Stimulated activated CD4-positive, alpha-beta T cell treated with anti-CD3 and anti-CD28 coated beads, Interleukin-12 subunit alpha, Interleukin-12 subunit beta, amount 100 ng/mL, for 48 hours (primary cell): Measurements from ENCODE around the gene FBXO40.
"Not testable (repeated sequence)": the region's sequence is repeated elsewhere in the genome, so short reads cannot be mapped to it uniquely, and the experiment has no call there.

ENCODE experiments used
- DNase-seq, 3 donors: peaks; one replicate each; pipeline ENCODE4 v3.0.0-alpha.2; 2020; ENCODE audit warnings: low read depth in 2 of 3, low spot score in 1 of 3

Gene FBXO40, protein sequence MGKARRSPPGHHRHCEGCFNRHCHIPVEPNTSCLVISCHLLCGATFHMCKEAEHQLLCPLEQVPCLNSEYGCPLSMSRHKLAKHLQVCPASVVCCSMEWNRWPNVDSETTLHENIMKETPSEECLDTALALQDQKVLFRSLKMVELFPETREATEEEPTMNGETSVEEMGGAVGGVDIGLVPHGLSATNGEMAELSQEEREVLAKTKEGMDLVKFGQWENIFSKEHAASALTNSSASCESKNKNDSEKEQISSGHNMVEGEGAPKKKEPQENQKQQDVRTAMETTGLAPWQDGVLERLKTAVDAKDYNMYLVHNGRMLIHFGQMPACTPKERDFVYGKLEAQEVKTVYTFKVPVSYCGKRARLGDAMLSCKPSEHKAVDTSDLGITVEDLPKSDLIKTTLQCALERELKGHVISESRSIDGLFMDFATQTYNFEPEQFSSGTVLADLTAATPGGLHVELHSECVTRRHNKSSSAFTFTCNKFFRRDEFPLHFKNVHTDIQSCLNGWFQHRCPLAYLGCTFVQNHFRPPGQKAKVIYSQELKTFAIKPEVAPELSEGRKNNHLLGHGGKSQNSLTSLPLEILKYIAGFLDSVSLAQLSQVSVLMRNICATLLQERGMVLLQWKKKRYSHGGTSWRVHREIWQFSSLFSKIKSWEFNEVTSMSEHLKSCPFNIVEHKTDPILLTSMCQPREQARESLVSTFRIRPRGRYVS

DNA sequence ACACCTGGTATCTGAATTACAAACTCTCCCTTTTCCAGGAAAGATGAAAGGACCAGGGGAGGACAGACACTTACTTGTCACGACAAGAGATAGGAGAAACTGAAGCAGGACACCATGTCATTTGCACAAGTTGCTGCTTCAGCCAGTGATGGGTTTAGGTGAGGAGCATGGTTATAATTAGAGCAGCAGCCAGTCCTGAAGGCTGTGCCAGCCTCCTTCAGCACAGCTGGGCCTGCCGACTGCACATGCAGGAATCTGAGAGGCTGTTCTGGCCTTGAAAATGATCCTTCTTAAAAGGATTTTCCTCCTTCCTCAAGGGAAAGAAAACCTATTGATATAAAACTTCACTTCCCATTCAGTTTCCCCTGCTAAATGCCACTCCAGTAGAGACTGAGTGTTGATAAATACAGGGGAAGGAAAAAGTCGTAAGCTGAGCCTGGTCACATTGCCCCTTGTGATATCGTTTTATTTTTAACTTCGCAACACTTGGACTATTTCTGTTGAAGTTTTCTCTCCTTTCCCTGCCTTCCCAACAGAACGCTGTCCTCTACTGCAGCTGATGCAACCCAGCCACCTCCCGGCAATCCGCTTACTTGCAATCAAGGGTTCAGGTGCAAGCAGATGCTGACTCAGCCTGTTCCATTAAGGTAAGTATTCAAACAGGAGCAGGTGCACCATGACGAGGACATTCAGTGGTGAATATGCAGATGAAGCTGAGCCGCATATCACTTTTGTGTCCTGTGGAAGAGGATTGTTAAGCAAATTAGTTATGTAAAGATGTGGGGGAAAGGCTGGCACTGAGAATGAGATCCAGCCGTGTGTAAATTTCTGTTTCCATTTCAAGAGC is at the start of gene FBXO40:
Gene FBXO40, plus strand, starts transcription at position 524 of the 847 bp plus-strand sequence. CDS start 27,197 bp downstream, outside the sequence.
- DNase-seq: no peak

DNA sequence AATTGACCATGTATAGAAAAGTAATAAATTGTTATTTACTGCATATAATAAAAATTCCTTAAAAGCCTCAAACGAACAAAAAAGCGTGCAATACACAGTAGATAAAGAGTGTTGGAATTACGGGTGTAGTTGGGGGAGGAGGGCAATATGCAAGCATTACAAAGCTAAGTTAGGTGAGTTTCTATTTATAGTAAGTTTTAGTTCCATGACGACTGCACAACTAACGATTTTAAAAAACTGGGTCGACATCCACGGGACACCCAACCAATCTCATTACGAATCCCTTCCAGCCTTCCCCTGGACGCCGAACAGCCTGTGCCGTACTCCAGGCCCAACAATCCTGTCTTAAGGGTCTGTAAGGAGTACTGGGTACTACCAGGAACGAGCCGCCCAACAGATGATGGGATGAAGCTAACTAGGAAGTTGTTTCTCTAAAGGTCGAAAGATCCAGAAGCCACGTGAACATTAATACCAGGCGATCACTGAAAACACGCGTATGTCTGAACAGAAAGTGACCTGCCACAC is 48.1 kb upstream of the FBXO40 start:
- DNase-seq: peak in 1 of 3 donors; percentile 8

DNA sequence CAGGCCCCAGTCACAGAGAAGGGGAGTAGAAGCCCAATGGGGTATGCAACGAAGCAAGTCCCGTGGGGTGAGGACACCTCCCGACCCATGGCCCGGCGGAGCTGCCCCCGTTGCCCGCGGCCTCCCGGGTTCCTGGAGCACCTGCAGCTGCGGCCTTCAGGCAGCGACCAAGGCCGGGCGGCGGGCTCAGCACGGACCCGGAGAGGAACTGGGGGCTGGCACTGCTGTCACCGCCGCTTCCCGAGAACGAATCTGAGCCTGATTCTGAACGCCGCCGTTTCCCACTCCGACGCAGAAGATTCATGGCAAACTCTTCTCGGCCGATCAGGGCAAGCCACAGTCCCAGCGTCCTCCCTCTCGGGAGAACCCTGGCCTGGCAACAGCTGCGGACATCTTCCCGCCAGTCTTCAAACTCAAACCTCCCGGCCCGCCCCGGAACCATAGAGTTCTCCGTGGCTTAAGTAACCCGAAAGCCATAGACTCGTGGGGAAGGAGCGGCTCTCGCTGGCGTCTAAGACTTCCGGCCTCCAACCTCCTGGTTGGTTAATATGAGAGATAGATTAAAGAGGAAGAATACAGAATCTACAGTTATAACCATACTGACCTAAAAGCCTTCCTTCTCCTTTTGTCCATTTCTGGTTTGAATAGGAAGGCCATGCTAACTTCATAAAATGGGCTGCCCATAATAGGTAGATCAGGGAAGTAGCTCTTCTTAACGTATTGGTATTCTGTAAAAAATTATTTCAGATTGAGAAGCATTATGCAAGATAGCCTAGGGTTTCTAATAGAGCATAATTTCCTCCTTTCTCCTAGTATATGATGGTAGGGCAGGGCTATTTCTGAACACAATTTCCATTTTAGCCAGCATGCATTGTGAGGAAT is 47.4 kb upstream of the FBXO40 start, which contains the start of gene POLQ:
Gene POLQ, minus strand, starts transcription at position 415 of the 882 bp plus-strand sequence. Its CDS starts 111 bp downstream, at position 304.
- DNase-seq: peak; percentile 77 to 80 (median 78)

DNA sequence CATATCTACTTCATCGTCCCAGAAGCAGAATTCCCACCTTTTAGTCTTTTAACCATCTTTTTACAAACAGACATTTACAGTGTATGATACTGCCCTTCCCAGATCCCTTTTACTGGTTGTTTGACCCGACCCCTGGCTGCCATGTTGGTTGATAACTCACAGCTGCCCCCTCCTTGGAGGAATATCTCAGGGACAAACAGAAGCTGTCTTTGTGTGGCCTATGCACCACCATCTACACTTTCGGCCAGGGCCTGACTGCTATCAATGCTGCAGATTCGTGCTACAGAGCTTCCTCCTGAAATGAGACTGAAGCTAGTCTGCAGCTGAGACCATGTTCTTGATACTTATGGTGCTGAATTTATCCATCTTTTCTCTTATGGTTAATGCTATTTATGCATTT is 40.8 kb upstream of the FBXO40 start:
- DNase-seq: no peak

DNA sequence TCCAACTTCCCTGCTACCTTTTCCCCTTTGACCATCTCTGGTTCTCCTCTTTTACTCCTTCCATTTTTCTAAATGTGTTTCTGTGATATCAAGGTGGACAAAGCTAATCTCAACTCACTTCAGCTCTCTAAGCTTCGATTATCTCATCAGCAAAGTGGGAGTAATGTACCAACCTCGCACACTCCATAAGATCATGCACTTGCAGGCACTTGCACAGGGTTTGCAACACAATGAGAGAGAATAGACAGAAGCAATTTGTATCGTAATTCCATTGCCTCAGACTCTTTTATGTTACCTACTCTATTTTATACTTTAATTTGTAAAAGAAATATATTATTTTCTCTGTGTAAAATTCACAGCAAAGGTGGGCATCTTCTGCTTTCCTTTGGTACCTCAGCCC is 40.4 kb upstream of the FBXO40 start:
- DNase-seq: no peak

DNA sequence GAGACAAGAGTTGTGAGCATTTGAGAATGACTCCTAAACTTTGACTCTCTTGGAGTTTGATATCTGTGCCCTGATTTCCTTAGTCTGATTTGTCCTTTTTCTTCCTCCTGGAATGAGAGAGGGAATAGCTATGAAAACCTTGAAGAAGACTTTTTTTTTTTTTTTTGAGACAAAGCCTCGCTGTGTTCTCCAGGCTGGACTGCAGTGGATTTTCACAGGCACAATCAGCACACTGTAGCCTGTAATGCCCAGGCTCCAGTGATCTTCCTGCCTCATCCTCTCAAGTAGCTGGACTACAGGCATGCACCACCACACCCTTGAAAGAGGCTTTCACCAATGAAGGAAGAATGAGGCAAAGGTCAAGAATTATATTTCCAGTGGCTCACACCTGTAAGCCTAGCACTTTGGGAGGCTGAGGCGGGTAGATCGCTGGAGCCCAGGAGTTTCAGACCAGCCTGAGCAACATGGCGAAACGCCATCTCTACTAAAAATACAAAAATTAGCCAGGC is 35.7 kb upstream of the FBXO40 start:
- DNase-seq: no peak

- no peak for DNase-seq
Measured at GRCh38 chr3:121562148-121562547, 31.0 kb upstream of the FBXO40 start.

DNA sequence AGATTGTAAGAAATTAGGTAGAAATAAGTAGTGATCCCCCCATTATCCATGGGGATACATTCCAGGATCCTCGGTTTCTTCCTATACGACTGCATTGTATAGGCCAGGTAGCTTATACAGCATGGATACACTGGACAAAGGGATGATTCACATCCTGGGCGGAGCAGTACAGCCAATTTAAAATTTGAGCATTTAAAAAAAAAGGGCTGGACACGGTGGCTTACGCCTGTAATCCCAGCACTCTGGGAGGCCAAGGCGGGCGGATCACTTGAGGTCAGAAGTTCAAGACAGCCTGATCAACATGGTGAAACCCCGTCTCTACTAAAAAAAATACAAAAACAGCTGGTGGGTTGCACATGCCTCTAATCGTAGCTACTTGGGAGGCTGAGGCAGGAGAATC is 26.4 kb upstream of the FBXO40 start:
- DNase-seq: no peak

DNA sequence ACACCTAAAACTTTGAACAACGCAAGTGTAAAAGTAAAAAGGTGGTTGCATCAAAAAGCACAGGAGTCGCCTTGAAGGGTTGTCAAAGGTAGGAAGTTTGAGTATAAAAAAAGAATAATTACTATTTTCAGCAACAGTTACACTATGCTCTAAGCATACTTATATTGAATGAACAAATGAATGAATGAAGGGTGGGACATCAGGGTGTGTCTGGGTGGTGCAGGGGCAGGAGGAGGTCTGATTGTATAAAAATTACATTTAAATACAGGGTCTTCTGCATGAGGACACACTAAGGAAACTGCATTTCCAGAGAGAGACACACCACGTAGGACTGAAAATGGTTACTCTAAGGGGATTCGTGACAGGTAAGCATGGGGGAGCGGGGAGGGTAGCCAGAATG is 25.5 kb upstream of the FBXO40 start, which contains the start of gene ARGFX:
Gene ARGFX, plus strand, starts transcription at position 301 of the 400 bp plus-strand sequence. CDS start 2,765 bp downstream, outside the sequence.
- DNase-seq: no peak

DNA sequence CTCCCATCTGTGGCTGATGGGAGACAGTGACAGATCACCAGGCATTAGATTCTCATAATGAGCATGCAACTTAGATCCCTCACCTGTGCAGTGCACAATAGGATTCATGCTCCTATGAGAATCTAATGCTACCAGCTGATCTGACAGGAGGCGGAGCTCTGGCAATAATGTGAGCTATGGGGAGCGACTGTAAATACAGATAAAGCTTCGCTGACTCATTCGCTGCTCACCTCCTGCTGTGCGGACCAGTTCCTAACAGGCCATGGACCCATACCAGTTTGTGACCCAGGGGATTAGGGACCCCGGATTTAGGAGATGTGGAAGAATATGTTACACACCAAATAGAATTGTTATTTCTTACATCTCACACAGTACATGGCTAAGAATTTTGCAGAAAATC is 18.7 kb upstream of the FBXO40 start:
- DNase-seq: no peak

GRCh38 chr3:121581691-121582090 is 11.5 kb upstream of the FBXO40 start:
- DNase-seq: no peak

- DNase-seq: no peak
Measured at GRCh38 chr3:121584418-121584817, 8.8 kb upstream of the FBXO40 start.

GRCh38 chr3:121593806-121594205 is 627 bp downstream of the FBXO40 start:
- not testable (repeated sequence) for DNase-seq

- DNase-seq: no peak
Measured at GRCh38 chr3:121594850-121595249, 1.7 kb downstream of the FBXO40 start.

DNA sequence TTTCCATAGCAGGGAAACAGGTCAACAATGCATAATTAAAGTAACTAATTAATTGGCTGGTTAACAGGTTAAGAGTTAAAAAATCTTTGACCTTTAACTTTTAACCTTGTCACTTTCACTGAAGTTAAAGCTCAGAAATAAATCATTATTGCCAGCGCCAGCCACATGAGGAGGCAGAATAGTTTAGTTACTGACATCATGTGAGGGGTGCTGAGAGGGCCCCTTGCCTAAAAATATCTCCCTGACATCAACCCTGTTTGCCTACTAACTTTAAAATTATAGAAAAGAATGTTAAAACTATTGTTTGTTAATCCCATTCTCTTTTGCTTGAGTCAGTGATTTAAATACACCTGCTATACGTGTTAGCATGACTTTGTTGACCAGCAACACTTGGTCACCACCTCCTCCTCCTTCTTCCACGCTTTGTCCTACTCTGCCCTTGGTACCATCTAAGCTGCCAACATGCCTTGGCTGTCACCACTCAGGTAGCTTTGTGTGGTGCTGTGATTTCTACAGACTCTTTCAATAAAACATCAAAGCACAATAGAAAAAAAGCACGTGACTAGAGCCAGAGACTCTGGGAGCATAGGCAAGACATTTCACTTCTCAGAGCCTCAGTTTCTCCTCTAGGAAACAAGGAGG is 2.7 kb downstream of the FBXO40 start:
- no peak for DNase-seq

DNA sequence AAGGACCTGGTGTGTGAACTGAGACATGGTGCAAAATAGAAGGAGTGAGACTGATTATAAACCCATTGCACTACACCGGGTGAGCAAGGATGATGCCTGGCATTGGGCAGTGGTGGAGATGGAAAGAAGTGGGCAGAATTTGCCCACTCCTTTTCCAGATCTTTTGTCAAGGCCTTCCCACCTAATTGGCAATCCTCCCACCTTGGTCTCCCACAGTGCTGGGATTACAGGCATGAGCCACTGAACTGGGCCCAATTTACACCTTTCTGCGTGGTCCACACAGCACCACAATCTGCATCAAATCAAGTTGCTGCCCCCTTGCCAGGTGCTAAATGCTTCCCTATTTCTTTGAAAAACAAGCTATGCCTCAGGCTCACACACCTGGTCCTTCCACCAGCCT is 5.4 kb downstream of the FBXO40 start:
- no peak for DNase-seq

- not testable (repeated sequence) for DNase-seq
Measured at GRCh38 chr3:121599900-121600299, 6.7 kb downstream of the FBXO40 start.

DNA sequence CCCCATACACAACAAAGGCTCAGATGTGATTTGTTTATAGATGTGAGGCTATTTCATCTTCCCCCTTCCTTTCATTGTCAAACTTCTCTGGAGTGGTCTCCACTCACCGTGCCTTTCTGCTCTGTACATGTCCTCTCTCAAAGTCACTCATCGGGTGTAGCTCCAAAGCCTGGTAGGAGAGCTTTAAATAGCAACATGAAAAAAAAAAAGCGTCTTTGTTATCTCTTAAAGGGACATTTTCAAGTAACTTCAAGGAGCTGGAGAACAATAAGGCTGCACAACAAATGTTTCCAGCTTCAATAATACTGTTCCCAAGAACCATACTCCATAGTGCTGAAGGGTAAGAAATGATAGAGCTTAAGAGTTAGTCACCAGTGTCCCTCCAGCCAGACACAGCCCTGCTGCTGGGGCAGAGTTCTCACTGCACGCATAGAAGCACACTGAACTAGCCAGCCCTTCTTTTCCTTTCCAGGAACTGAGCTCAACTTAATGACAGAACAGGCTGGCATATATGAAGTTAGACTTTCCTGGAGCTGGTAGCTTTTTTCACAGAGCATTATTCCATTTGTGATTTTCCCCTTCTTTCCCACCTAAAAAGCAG is 8.1 kb downstream of the FBXO40 start:
- DNase-seq: no peak

- DNase-seq: no peak
Measured at GRCh38 chr3:121604759-121605158, 11.6 kb downstream of the FBXO40 start.
